HepG2 (cell line): ENCODE results near the gene CD248. TPM values are rescaled to one million over a fixed set of nuclear protein-coding genes. Genes with fewer than 3 reads are reported as not detected.
A peak's percentile ranks its signal among the peaks of the same experiment; 100 is the strongest.

Source experiments
- ARID5B ChIP-seq: IDR thresholded peaks from 2 replicates; pipeline ENCODE4 v1.4.0; 2020; ENCODE audit warnings: mild to moderate bottlenecking, missing genetic modification reagents
- BCL3 ChIP-seq: sonication (generic); formaldehyde crosslinking; IDR thresholded peaks from 2 replicates; pipeline ENCODE4 v1.5.1; 2020; ENCODE audit warnings: mild to moderate bottlenecking, missing genetic modification reagents, moderate library complexity
- CENPBD1 ChIP-seq: sonication (generic); formaldehyde crosslinking; IDR thresholded peaks from 2 replicates; pipeline ENCODE4 v1.8.0; 2022; ENCODE audit warnings: missing genetic modification reagents, low read depth, mild to moderate bottlenecking, borderline replicate concordance
- FOXO1 ChIP-seq: sonication (generic); formaldehyde crosslinking; IDR thresholded peaks from 2 replicates; pipeline ENCODE4 v1.4.0; 2020; ENCODE audit warnings: missing genetic modification reagents
- FOXP1 ChIP-seq, 2 experiments: fragments of 450-650 bp in 1 of 2; IDR thresholded peaks; 2 replicates each; pipeline ENCODE4 v1.6.1; 2017 to 2018; ENCODE audit warnings: antibody characterized with exemption in 1 of 2
- KLF6 ChIP-seq: IDR thresholded peaks from 2 replicates; pipeline ENCODE4 v1.8.0; 2016; ENCODE audit warnings: missing biosample characterization, missing genetic modification reagents
- MLX ChIP-seq: IDR thresholded peaks from 2 replicates; pipeline ENCODE4 v1.6.1; 2016
- NR3C1 ChIP-seq: sonication (generic); formaldehyde crosslinking; IDR thresholded peaks from 2 replicates; pipeline ENCODE4 v1.4.0; 2020; ENCODE audit warnings: missing genetic modification reagents
- ONECUT2 ChIP-seq: sonication (generic); formaldehyde crosslinking; IDR thresholded peaks from 2 replicates; pipeline ENCODE4 v1.4.0; 2020; ENCODE audit warnings: missing genetic modification reagents
- PRDM10 ChIP-seq: sonication (generic); formaldehyde crosslinking; IDR thresholded peaks from 2 replicates; pipeline ENCODE4 v1.4.0; 2020; ENCODE audit warnings: low read depth, missing genetic modification reagents
- PTBP1 ChIP-seq: fragments of 200-400 bp; formaldehyde crosslinking; IDR thresholded peaks from 2 replicates; pipeline ENCODE4 v1.6.1; 2018; ENCODE audit warnings: low read length, low read depth; ENCODE audit not compliant: poor library complexity, severe bottlenecking
- RARG ChIP-seq: sonication (generic); formaldehyde crosslinking; IDR thresholded peaks from 2 replicates; pipeline ENCODE4 v1.4.0; 2020; ENCODE audit warnings: low read depth, mild to moderate bottlenecking, missing genetic modification reagents
- TBP ChIP-seq: sonication (generic); formaldehyde crosslinking; IDR thresholded peaks from 2 replicates; pipeline ENCODE4 v1.5.0; 2020; ENCODE audit warnings: missing genetic modification reagents
- YEATS4 ChIP-seq: sonication (generic); formaldehyde crosslinking; IDR thresholded peaks from 2 replicates; pipeline ENCODE4 v1.4.0; 2020; ENCODE audit warnings: missing genetic modification reagents, borderline replicate concordance
- ZNF101 ChIP-seq: sonication (generic); formaldehyde crosslinking; IDR thresholded peaks from 2 replicates; pipeline ENCODE4 v1.4.0; 2020; ENCODE audit warnings: mild to moderate bottlenecking, low read depth, missing genetic modification reagents, borderline replicate concordance
- ZNF17 ChIP-seq: sonication (generic); formaldehyde crosslinking; IDR thresholded peaks from 2 replicates; pipeline ENCODE4 v1.5.0; 2020; ENCODE audit warnings: mild to moderate bottlenecking, missing genetic modification reagents
- ZNF333 ChIP-seq: sonication (generic); formaldehyde crosslinking; IDR thresholded peaks from 2 replicates; pipeline ENCODE4 v1.4.0; 2020; ENCODE audit warnings: mild to moderate bottlenecking, missing genetic modification reagents, borderline replicate concordance
- ZNF629 ChIP-seq: sonication (generic); formaldehyde crosslinking; conservative IDR thresholded peaks from 2 replicates; pipeline ENCODE4 v1.5.0; 2020; ENCODE audit warnings: missing genetic modification reagents
- ZNF678 ChIP-seq: sonication (generic); formaldehyde crosslinking; IDR thresholded peaks from 2 replicates; pipeline ENCODE4 v1.4.0; 2020; ENCODE audit warnings: mild to moderate bottlenecking, missing genetic modification reagents
- polyA plus RNA-seq, 8 experiments: library from polyadenylated mRNA; depleted of rRNA in 3 of 8; stranded (reverse) in 7 of 8; unstranded in 1 of 8; fragments of >200 nt; fragmentation: Illumina TruSeq in 4 of 8; extraction: Trizol in 4 of 8; gene quantifications; 2 replicates each; pipeline versions ENCODE4 v1.2.1 to v1.2.3, GENCODE V29; 2011 to 2016; ENCODE audit warnings: low read depth in 4 of 8, missing spikeins in 1 of 8, mixed read lengths in 1 of 8; ENCODE audit not compliant: insufficient read depth in 1 of 8
- total RNA-seq, 5 experiments: library from RNA; depleted of rRNA; stranded (reverse); fragments of >200 nt; fragmentation: Illumina TruSeq; extraction: Trizol; gene quantifications; 2 replicates each; pipeline ENCODE4 v1.2.3, GENCODE V29; 2016; ENCODE audit warnings: low read depth in 1 of 5

Gene CD248
- total and polyA plus RNA-seq, 2 of the 13 experiments (the other 11 are each of a cell fraction or from before 2014, with no cell fraction given), result 0.25 to 0.35 TPM

- no peak for TF ChIP-seq PRDM10 (CRISPR knock-in tag)
- no peak for TF ChIP-seq MLX
- no peak for TF ChIP-seq RARG (CRISPR knock-in tag)
- no peak for TF ChIP-seq ONECUT2
- TF ChIP-seq FOXO1, result no peak
- no peak for TF ChIP-seq ZNF17
- TF ChIP-seq ARID5B (CRISPR knock-in tag), result 0 out of 2 replicates have a peak, but pooled peaks have one; percentile 7
- no peak for TF ChIP-seq ZNF678 (CRISPR knock-in tag)
- TF ChIP-seq FOXP1 (IDR thresholded peaks at IDR 0.05), result no peak
- no peak for TF ChIP-seq FOXP1 (CRISPR knock-in tag; IDR thresholded peaks at IDR 0.05)
- TF ChIP-seq TBP (CRISPR knock-in tag), result no peak
- TF ChIP-seq YEATS4 (CRISPR knock-in tag), result 0 out of 2 replicates have a peak, but pooled peaks have one; percentile 8
- no peak for TF ChIP-seq ZNF101
- TF ChIP-seq KLF6 (CRISPR knock-in tag), result no peak
- TF ChIP-seq PTBP1, result no peak
- no peak for TF ChIP-seq ZNF333
- no peak; the same call in 1 of the 2 replicates for TF ChIP-seq BCL3 (CRISPR knock-in tag)
- no peak for TF ChIP-seq CENPBD1 (CRISPR knock-in tag)
- no peak for TF ChIP-seq ZNF629 (CRISPR knock-in tag)
- no peak for TF ChIP-seq NR3C1
Observed at GRCh38 chr11:66282468-66283455, 34.1 kb downstream of the CD248 start (continued).
